GM12891 (cell line): ENCODE measurements around the gene SLC13A3.

ENCODE experiments used
- DNase-seq: peaks from one replicate; pipeline ENCODE4 v3.0.0; 2011; ENCODE audit warnings: low spot score; ENCODE audit not compliant: insufficient read length
- FAIRE-seq: peaks from 2 replicates; lab custom pipeline; 2011; peaks lifted over from hg19 to GRCh38; lab: Jason Lieb, UNC
- PAX5 ChIP-seq: IDR thresholded peaks from 2 replicates; pipeline ENCODE4 v1.6.1; 2011; ENCODE audit warnings: low read length, moderate library complexity, mild to moderate bottlenecking; ENCODE audit not compliant: insufficient read depth, severe bottlenecking
- POLR2A ChIP-seq: IDR thresholded peaks from 2 replicates; pipeline ENCODE4 v1.6.1; 2011; ENCODE audit warnings: low read depth, low read length, control low read depth
- POLR2AphosphoS5 ChIP-seq: IDR thresholded peaks from 2 replicates; pipeline ENCODE4 v1.6.1; 2011; ENCODE audit warnings: low read depth, low read length, control low read depth
- POU2F2 ChIP-seq: IDR thresholded peaks from 2 replicates; pipeline ENCODE4 v1.6.1; 2011; ENCODE audit warnings: low read depth, mild to moderate bottlenecking, control low read depth, low read length, moderate library complexity
- SPI1 ChIP-seq: IDR thresholded peaks from 2 replicates; pipeline ENCODE4 v1.6.1; 2011; ENCODE audit warnings: low read depth, low read length, control low read depth
- TAF1 ChIP-seq: IDR thresholded peaks from 2 replicates; pipeline ENCODE4 v1.6.1; 2011; ENCODE audit warnings: low read depth, low read length, control low read depth

SLC13A3 gene

GRCh38 chr20:46609043-46609442, 42.2 kb downstream of the SLC13A3 start:
- FAIRE-seq (no peak), DNase-seq (no peak)
- TF ChIP-seq POLR2A (no peak), SPI1 (no peak), TAF1 (no peak), POU2F2 (no peak), PAX5 (no peak)

- DNase-seq = no peak
- no peak for FAIRE-seq
Measured at GRCh38 chr20:46607849-46608497, 43.3 kb downstream of the SLC13A3 start.

DNA sequence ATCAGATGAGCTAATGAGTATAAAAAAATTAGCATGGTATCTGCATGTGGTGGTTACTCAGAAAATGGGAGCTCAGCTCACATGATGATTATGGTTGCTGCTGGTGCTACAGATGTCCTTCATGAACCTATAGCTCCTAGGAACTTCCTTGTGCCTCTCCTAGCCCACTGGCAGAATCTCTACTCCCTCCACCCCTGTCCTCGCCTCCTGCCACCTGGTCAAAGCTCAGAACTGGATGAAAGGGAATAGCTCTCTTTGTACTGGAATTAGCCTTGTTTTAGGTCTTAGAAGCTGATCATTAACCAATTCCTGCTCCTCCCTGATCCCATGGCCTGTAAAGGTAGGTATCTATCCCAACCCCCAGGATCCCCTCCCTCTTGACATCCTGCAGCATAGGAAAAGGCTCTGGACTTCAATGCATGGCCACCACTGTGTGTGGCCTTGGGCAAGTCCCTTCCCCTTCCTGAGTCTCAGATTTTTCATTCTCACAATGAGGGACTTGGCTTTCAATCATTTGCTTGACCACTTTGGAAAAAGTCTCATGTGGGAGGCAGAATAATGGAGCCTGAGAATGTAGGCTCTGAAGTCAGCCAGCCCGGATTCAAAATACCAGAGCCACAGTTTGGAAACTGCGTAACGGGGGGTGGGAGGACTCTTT, 43.9 kb downstream of the SLC13A3 start:
- no peak for TF ChIP-seq POLR2A
- TF ChIP-seq POLR2AphosphoS5 = no peak
- no peak for TF ChIP-seq SPI1
- TF ChIP-seq TAF1 = no peak
- TF ChIP-seq PAX5 = no peak
- no peak for TF ChIP-seq POU2F2
- DNase-seq = no peak
- no peak for FAIRE-seq

More at GRCh38 chr20:46607849-46608497, 43.3 kb downstream of the SLC13A3 start:
- TF ChIP-seq PAX5 = no peak
- TF ChIP-seq POU2F2 = no peak
- TF ChIP-seq SPI1 = no peak
- TF ChIP-seq POLR2A = no peak
- TF ChIP-seq POLR2AphosphoS5 = no peak
- no peak for TF ChIP-seq TAF1

DNA sequence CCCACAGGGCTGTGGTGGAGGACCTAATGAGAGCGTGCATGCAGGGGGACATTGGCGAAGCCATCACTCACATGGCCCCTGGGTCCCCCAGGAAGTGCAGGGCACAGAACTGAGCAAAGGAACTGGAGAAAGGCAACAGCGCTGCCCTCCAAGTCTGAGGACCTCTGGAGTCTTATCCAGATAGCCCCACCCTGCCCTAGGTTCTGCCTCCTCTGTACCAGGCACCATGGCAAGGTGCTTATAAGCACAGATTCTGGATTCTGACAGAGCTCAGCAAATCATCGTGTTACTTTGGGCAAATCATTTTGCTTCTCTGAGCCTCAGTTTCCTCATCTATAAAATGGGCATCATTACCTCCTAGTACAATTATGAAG, 44.5 kb downstream of the SLC13A3 start:
- TF ChIP-seq POLR2AphosphoS5 (no peak), TAF1 (no peak), POU2F2 (no peak), POLR2A (no peak), SPI1 (no peak), PAX5 (no peak)
- no peak for DNase-seq
- no peak for FAIRE-seq

DNA sequence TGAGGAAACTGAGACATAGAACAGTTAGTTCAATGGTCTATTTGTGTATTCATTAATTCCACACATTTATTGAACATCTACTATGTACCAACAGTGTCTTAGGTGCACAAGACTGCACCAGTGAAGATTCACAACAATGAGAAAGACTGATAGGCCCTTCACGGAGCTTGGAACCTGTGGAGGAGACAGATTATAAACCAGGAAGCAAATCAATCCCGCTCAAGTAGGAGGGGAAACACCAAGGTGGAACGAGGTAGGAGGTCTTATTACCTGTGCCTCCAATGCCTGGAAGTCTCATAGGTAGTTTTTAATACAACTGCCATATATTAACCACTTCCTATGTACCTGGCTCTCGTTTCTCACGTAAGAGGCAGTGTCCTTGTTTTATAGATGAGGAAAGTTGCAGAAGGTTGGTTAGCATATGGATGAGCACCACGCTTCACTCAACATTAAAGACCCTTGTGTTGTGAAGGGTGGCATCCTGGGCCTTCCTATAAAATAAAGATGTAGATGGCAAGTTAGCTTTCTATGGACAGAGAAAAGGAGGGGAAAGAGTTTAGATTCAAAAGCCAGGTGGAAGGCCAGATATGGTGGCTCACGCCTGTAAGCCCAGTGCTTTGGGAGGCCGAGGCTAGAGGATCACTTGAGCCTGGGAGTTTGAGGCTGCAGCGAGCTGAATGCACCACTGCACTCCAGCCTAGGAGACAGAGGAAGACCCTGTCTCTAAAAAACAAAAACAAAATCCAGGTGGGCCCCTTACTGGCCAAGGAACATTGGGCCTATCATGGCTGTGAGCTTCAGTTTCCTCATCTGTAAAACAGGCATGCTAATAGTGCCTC, 45.1 kb downstream of the SLC13A3 start:
- no peak for DNase-seq
- FAIRE-seq = no peak

GRCh38 chr20:46605181-46605580, 46.1 kb downstream of the SLC13A3 start:
- no peak for TF ChIP-seq POU2F2
- TF ChIP-seq TAF1 = no peak
- no peak for TF ChIP-seq PAX5
- TF ChIP-seq POLR2AphosphoS5 = no peak
- TF ChIP-seq POLR2A = no peak
- no peak for TF ChIP-seq SPI1
- FAIRE-seq (no peak), DNase-seq (no peak)

More for the DNA sequence above, 45.1 kb downstream of the SLC13A3 start:
- TF ChIP-seq TAF1 (no peak), SPI1 (no peak), POLR2AphosphoS5 (no peak), POU2F2 (no peak), POLR2A (no peak), PAX5 (no peak)

GRCh38 chr20:46604551-46605133, 46.6 kb downstream of the SLC13A3 start:
- FAIRE-seq (no peak), DNase-seq (no peak)

GRCh38 chr20:46602429-46602828, 48.8 kb downstream of the SLC13A3 start:
- DNase-seq (no peak), FAIRE-seq (no peak)
- no peak for TF ChIP-seq SPI1
- TF ChIP-seq POU2F2 = no peak
- TF ChIP-seq POLR2AphosphoS5 = no peak
- TF ChIP-seq PAX5 = no peak

More at GRCh38 chr20:46604551-46605133, 46.6 kb downstream of the SLC13A3 start:
- TF ChIP-seq SPI1 (no peak), TAF1 (no peak), POU2F2 (no peak), POLR2A (no peak), POLR2AphosphoS5 (no peak)

- FAIRE-seq = no peak
Measured at GRCh38 chr20:46601603-46602122, 49.6 kb downstream of the SLC13A3 start.

More at GRCh38 chr20:46601603-46602122, 49.6 kb downstream of the SLC13A3 start:
- TF ChIP-seq PAX5 = no peak
- no peak for TF ChIP-seq POLR2AphosphoS5
- TF ChIP-seq TAF1 = no peak
- TF ChIP-seq POU2F2 = no peak
- TF ChIP-seq SPI1 = no peak
- TF ChIP-seq POLR2A = no peak
- no peak for DNase-seq
